ENCODE data around the gene SMC2. TPM values are rescaled to one million over a fixed set of nuclear protein-coding genes. Genes with fewer than 3 reads are reported as not detected.
A peak's percentile ranks its signal among the peaks of the same experiment; 100 is the strongest.

SMC2 gene
- total and polyA plus RNA-seq, 2 of the 13 experiments (the other 11 are each of a cell fraction or from before 2014, with no cell fraction given): 5.6 to 36.7 TPM

- TF ChIP-seq FOXC1 (CRISPR knock-in tag; IDR thresholded peaks at IDR 0.05; ENCODE audit: borderline replicate concordance) (peak; percentile 49; the same call in 1 of the 2 replicates), FUBP1 (CRISPR knock-in tag; IDR thresholded peaks at IDR 0.05; ENCODE audit: borderline replicate concordance) (no peak), MIER3 (CRISPR knock-in tag; IDR thresholded peaks at IDR 0.05; ENCODE audit: borderline replicate concordance) (peak; percentile 83; the same call in 1 of the 2 replicates), AKAP8 (CRISPR knock-in tag; IDR thresholded peaks at IDR 0.05) (no peak), KDM5A (IDR thresholded peaks at IDR 0.05; ENCODE audit: borderline replicate concordance, low read length) (peak; percentile 87), TGIF2 (CRISPR knock-in tag; IDR thresholded peaks at IDR 0.05) (peak; percentile 78; the same call in 1 of the 2 replicates), ZNF230 (CRISPR knock-in tag; IDR thresholded peaks at IDR 0.05) (no peak), JDP2 (CRISPR knock-in tag; IDR thresholded peaks at IDR 0.05; ENCODE audit: borderline replicate concordance) (no peak), ZNF574 (CRISPR knock-in tag; IDR thresholded peaks at IDR 0.05) (peak; percentile 81), ZNF431 (CRISPR knock-in tag; IDR thresholded peaks at IDR 0.05; ENCODE audit: borderline replicate concordance, low read depth) (no peak), ZNF564 (CRISPR knock-in tag; IDR thresholded peaks at IDR 0.05) (no peak), HDAC6 (IDR thresholded peaks at IDR 0.05; ENCODE audit: low read depth, low read length) (peak; percentile 92; the same call in 1 of the 2 replicates), ZNF510 (CRISPR knock-in tag; IDR thresholded peaks at IDR 0.05; ENCODE audit: low read depth) (no peak; the same call in 1 of the 2 replicates), SIX4 (CRISPR knock-in tag; IDR thresholded peaks at IDR 0.05) (no peak), TEAD2 (CRISPR knock-in tag; IDR thresholded peaks at IDR 0.05) (peak; percentile 24; the same call in 1 of the 2 replicates), ZNF484 (CRISPR knock-in tag; IDR thresholded peaks at IDR 0.05; ENCODE audit: borderline replicate concordance, low read depth) (no peak)
Observed at GRCh38 chr9:104093647-104094533, at the start of gene SMC2 (continued).

Data from HepG2 (cell line).